H9 (cell line): ENCODE data around the gene ELOA2. TPM values are rescaled to one million over a fixed set of nuclear protein-coding genes. Genes with fewer than 3 reads are reported as not detected.
"Not testable (repeated sequence)": the region's sequence is repeated elsewhere in the genome, so short reads cannot be mapped to it uniquely, and the experiment has no call there.

ENCODE experiments used
- DNase-seq: peaks from one replicate; pipeline ENCODE4 v3.0.0-alpha.2; 2017
- H2AFZ ChIP-seq: one replicate; pipeline ENCODE4 v1.6.1; 2013; ENCODE audit warnings: mild to moderate bottlenecking, low read length, control low read depth, moderate library complexity
- H2AK5ac ChIP-seq: 2 replicates; pipeline ENCODE4 v1.6.1; 2013; ENCODE audit warnings: low read length, control low read depth, mixed read lengths; ENCODE audit not compliant: insufficient read length
- H2BK120ac ChIP-seq: one replicate; pipeline ENCODE4 v1.6.1; 2013; ENCODE audit warnings: low read depth, mild to moderate bottlenecking, low read length, control low read depth, inconsistent platforms; ENCODE audit not compliant: poor library complexity, severe bottlenecking
- H2BK12ac ChIP-seq: 2 replicates; pipeline ENCODE4 v1.6.1; 2013; ENCODE audit warnings: low read length, control low read depth, mixed read lengths, low read depth; ENCODE audit not compliant: insufficient read length
- H2BK15ac ChIP-seq: 2 replicates; pipeline ENCODE4 v1.6.1; 2013; ENCODE audit warnings: low read depth, low read length, control low read depth
- H2BK20ac ChIP-seq: one replicate; pipeline ENCODE4 v1.6.1; 2013; ENCODE audit warnings: low read depth, mild to moderate bottlenecking, low read length, control low read depth, inconsistent platforms; ENCODE audit not compliant: poor library complexity, severe bottlenecking
- H2BK5ac ChIP-seq: 2 replicates; pipeline ENCODE4 v1.6.1; 2013; ENCODE audit warnings: low read length, control low read depth, mixed read lengths; ENCODE audit not compliant: insufficient read length
- H3K14ac ChIP-seq: 2 replicates; pipeline ENCODE4 v1.6.1; 2013; ENCODE audit warnings: low read length, control low read depth; ENCODE audit not compliant: insufficient read depth
- H3K18ac ChIP-seq: 2 replicates; pipeline ENCODE4 v1.6.1; 2013; ENCODE audit warnings: low read depth, mild to moderate bottlenecking, mixed read lengths, low read length, control low read depth; ENCODE audit not compliant: insufficient read length
- H3K23ac ChIP-seq: 2 replicates; pipeline ENCODE4 v1.6.1; 2013; ENCODE audit warnings: low read length, control low read depth, mixed read lengths, low read depth; ENCODE audit not compliant: insufficient read length
- H3K23me2 ChIP-seq: 2 replicates; pipeline ENCODE4 v1.6.1; 2013; ENCODE audit warnings: low read depth, mild to moderate bottlenecking, mixed read lengths, low read length, control low read depth; ENCODE audit not compliant: insufficient read length, poor library complexity, severe bottlenecking
- H3K27ac ChIP-seq: 2 replicates; pipeline ENCODE4 v1.5.1; 2013; ENCODE audit warnings: low read length, control low read depth, mixed read lengths, low read depth; ENCODE audit not compliant: insufficient read length
- H3K27me3 ChIP-seq: 2 replicates; pipeline ENCODE4 v1.6.1; 2013; ENCODE audit warnings: low read length, control low read depth, inconsistent platforms; ENCODE audit not compliant: insufficient read depth
- H3K4ac ChIP-seq: 2 replicates; pipeline ENCODE4 v1.6.1; 2013; ENCODE audit warnings: low read depth, mild to moderate bottlenecking, control low read depth, inconsistent platforms, low read length, moderate library complexity
- H3K4me1 ChIP-seq: 2 replicates; pipeline ENCODE4 v1.6.1; 2013; ENCODE audit warnings: low read length, control low read depth, inconsistent platforms; ENCODE audit not compliant: insufficient read depth
- H3K4me2 ChIP-seq: 2 replicates; pipeline ENCODE4 v1.6.1; 2013; ENCODE audit warnings: low read length, control low read depth, mixed read lengths; ENCODE audit not compliant: insufficient read length, insufficient read depth
- H3K56ac ChIP-seq: 2 replicates; pipeline ENCODE4 v1.6.1; 2013; ENCODE audit warnings: low read depth, mild to moderate bottlenecking, mixed read lengths, low read length, control low read depth; ENCODE audit not compliant: insufficient read length
- H3K79me1 ChIP-seq: 2 replicates; pipeline ENCODE4 v1.6.1; 2013; ENCODE audit warnings: low read depth, mild to moderate bottlenecking, moderate library complexity, low read length, control low read depth, inconsistent platforms; ENCODE audit not compliant: insufficient read depth, poor library complexity, severe bottlenecking
- H3K79me2 ChIP-seq: 2 replicates; pipeline ENCODE4 v1.6.1; 2013; ENCODE audit warnings: low read length, control low read depth, inconsistent platforms; ENCODE audit not compliant: insufficient read depth
- H3K9ac ChIP-seq: 2 replicates; pipeline ENCODE4 v1.6.1; 2013; ENCODE audit warnings: low read length, control low read depth, mixed read lengths; ENCODE audit not compliant: insufficient read length; ENCODE audit errors: extremely low read depth
- H3K9me3 ChIP-seq: one replicate; pipeline ENCODE4 v1.6.1; 2013; ENCODE audit warnings: low read depth, low read length, inconsistent platforms; ENCODE audit not compliant: control insufficient read depth
- H3T11ph ChIP-seq: one replicate; pipeline ENCODE4 v1.6.1; 2013; ENCODE audit warnings: mild to moderate bottlenecking, low read length, control low read depth, inconsistent platforms
- H4K20me1 ChIP-seq: one replicate; pipeline ENCODE4 v1.6.1; 2013; ENCODE audit not compliant: control insufficient read depth, insufficient read length, insufficient read depth
- H4K5ac ChIP-seq: 2 replicates; pipeline ENCODE4 v1.6.1; 2013; ENCODE audit warnings: low read depth, mild to moderate bottlenecking, mixed read lengths, low read length, control low read depth; ENCODE audit not compliant: insufficient read length
- H4K8ac ChIP-seq: replicated peaks from 2 replicates; pipeline ENCODE4 v1.6.1; 2013; ENCODE audit warnings: low read length, control low read depth, mixed read lengths, low read depth; ENCODE audit not compliant: insufficient read length
- H4K91ac ChIP-seq: 2 replicates; pipeline ENCODE4 v1.6.1; 2013; ENCODE audit warnings: low read depth, mild to moderate bottlenecking, moderate library complexity, mixed read lengths, low read length, control low read depth; ENCODE audit not compliant: insufficient read length
- H3K27ac Mint-ChIP-seq, 3 experiments: 2 replicates in 2 of 3; 3 replicates in 1 of 3; pipeline ENCODE4 v1.8.0; 2020 to 2021; ENCODE audit warnings: mixed read lengths in 3 of 3, mild to moderate bottlenecking in 1 of 3, moderate library complexity in 1 of 3
- H3K27me3 Mint-ChIP-seq: 2 replicates; pipeline ENCODE4 v1.8.0; 2021; ENCODE audit warnings: low read depth, mild to moderate bottlenecking, moderate library complexity, mixed read lengths
- H3K36me3 Mint-ChIP-seq, 3 experiments: 2 replicates in 2 of 3; 3 replicates in 1 of 3; pipeline ENCODE4 v1.8.0; 2020 to 2021; ENCODE audit warnings: low read depth in 3 of 3, mixed read lengths in 3 of 3; ENCODE audit not compliant: insufficient read depth in 1 of 3
- H3K4me1 Mint-ChIP-seq, 2 experiments: 2 replicates each; pipeline ENCODE4 v1.8.0; 2020; ENCODE audit warnings: mixed read lengths in 2 of 2
- H3K4me3 Mint-ChIP-seq, 2 experiments: 2 replicates in 1 of 2; 3 replicates in 1 of 2; pipeline ENCODE4 v1.8.0; 2020 to 2021; ENCODE audit warnings: mild to moderate bottlenecking in 2 of 2, mixed read lengths in 2 of 2, moderate library complexity in 1 of 2
- H3K9me3 Mint-ChIP-seq, 2 experiments: 2 replicates in 1 of 2; 3 replicates in 1 of 2; pipeline ENCODE4 v1.8.0; 2020; ENCODE audit warnings: mild to moderate bottlenecking in 2 of 2, mixed read lengths in 2 of 2, moderate library complexity in 1 of 2
- WGBS: extraction: QIAGEN DNeasy Blood & Tissue Kit; methylation state at CpG from one replicate; pipeline ENCODE4 v1.1.7; 2013; ENCODE audit warnings: missing lambda C conversion rate, low lambda C conversion rate, mixed read lengths; ENCODE audit not compliant: insufficient read length; ENCODE audit errors: extremely low coverage; 5-methylcytosine and 5-hydroxymethylcytosine counted together
- total RNA-seq: library from RNA; stranded (reverse); gene quantifications from 2 replicates; pipeline ENCODE4 v1.2.1, GENCODE V29; 2021

ELOA2 gene
- total RNA-seq, 1 experiment from 2014 or later: not detected

DNA sequence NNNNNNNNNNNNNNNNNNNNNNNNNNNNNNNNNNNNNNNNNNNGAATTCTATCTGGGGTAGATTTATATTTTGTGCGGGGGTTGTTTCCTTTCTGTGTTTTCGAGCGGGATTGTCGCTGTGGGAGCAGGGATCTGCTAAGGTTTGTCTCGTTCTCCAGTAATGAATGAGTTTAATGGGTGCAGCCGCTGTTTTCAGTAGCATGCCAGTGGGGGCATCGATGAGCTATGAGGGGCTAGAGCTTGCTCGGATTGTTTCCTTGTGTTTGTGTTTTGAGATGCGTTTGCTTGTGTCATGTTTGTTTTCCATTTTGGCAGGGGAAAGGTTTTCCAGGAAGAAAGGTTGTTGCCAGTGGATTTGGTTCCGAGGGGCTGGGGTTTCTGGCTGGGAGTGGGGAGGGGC, 15.6 kb downstream of the ELOA2 start:
- not testable (repeated sequence) for H3K4me2 ChIP-seq, H3K14ac ChIP-seq, H3K9ac ChIP-seq, H3K27me3 Mint-ChIP-seq, H3K4me1 Mint-ChIP-seq, H4K5ac ChIP-seq, DNase-seq, H3K9me3 ChIP-seq, H3K23ac ChIP-seq, H2BK120ac ChIP-seq, H3K27ac Mint-ChIP-seq, H3K4ac ChIP-seq, H2BK20ac ChIP-seq, H3K18ac ChIP-seq, H3K79me2 ChIP-seq, H3K27me3 ChIP-seq, H3T11ph ChIP-seq, H3K23me2 ChIP-seq, H3K79me1 ChIP-seq, H2AFZ ChIP-seq, H3K56ac ChIP-seq, H4K91ac ChIP-seq, H2BK12ac ChIP-seq, H2BK15ac ChIP-seq, H3K4me1 ChIP-seq, H4K20me1 ChIP-seq, H3K27ac ChIP-seq, H3K9me3 Mint-ChIP-seq, H4K8ac ChIP-seq, H3K36me3 Mint-ChIP-seq, H2AK5ac ChIP-seq, H2BK5ac ChIP-seq, H3K4me3 Mint-ChIP-seq
- WGBS: no CpG with 5 or more reads among the region's 10 CpGs

Other genes starting within 250 kb of the ELOA2 start
- gene PIAS2, start 118.1 kb downstream of the ELOA2 start, total RNA-seq: 53.9 and 58.4 TPM in 2 replicates
- gene KATNAL2, start 118.0 kb downstream of the ELOA2 start, total RNA-seq: 20.1 and 21.7 TPM in 2 replicates
- gene HDHD2, start 114.9 kb upstream of the ELOA2 start, total RNA-seq: 51.0 and 58.5 TPM in 2 replicates
- gene IER3IP1, start 140.7 kb upstream of the ELOA2 start, total RNA-seq: 7.6 and 8.8 TPM in 2 replicates
- gene SKOR2, start 216.0 kb upstream of the ELOA2 start, total RNA-seq: 0.18 and 0.24 TPM in 2 replicates